Spleen (tissue), 11 donors: ENCODE data around the gene PDZD11. TPM values are rescaled to one million over a fixed set of nuclear protein-coding genes. Genes with fewer than 3 reads are reported as not detected.
"Not testable (repeated sequence)": the region's sequence is repeated elsewhere in the genome, so short reads cannot be mapped to it uniquely, and the experiment has no call there.

ENCODE experiments used
- DNase-seq: peaks from one replicate; pipeline ENCODE4 v3.0.0-alpha.2; 2020
- H3K27ac ChIP-seq, 8 donors: fragments of 200-600 bp; sonication (generic) in 7 of 8; 1 replicate in 4 of 8; 2 replicates in 4 of 8; pipeline versions ENCODE4 v1.5.0 to v1.8.0; 2016 to 2021; ENCODE audit warnings: inconsistent platforms in 4 of 8, mild to moderate bottlenecking in 4 of 8, moderate library complexity in 1 of 8
- H3K27me3 ChIP-seq, 7 donors: fragments of 200-600 bp; sonication (generic) in 6 of 7; replicated peaks in 1 of 7; 1 replicate in 4 of 7; 2 replicates in 3 of 7; pipeline versions ENCODE4 v1.5.0 to v1.8.0; 2016 to 2021; ENCODE audit warnings: inconsistent platforms in 3 of 7, mild to moderate bottlenecking in 1 of 7
- H3K36me3 ChIP-seq, 6 donors: fragments of 200-600 bp; sonication (generic) in 5 of 6; 1 replicate in 4 of 6; 2 replicates in 2 of 6; pipeline versions ENCODE4 v1.5.0 to v1.8.0; 2016 to 2021; ENCODE audit warnings: inconsistent platforms in 2 of 6
- H3K4me1 ChIP-seq, 6 donors: fragments of 200-600 bp; sonication (generic) in 5 of 6; 1 replicate in 3 of 6; 2 replicates in 3 of 6; pipeline versions ENCODE4 v1.5.0 to v1.8.0; 2016 to 2021; ENCODE audit warnings: inconsistent platforms in 3 of 6
- H3K4me3 ChIP-seq, 8 donors: fragments of 200-600 bp; sonication (generic) in 7 of 8; 1 replicate in 4 of 8; 2 replicates in 4 of 8; pipeline versions ENCODE4 v1.5.0 to v1.8.0; 2016 to 2021; ENCODE audit warnings: inconsistent platforms in 4 of 8, mild to moderate bottlenecking in 4 of 8, moderate library complexity in 2 of 8
- H3K9me3 ChIP-seq, 8 donors: fragments of 200-600 bp; sonication (generic) in 7 of 8; 1 replicate in 4 of 8; 2 replicates in 4 of 8; pipeline versions ENCODE4 v1.5.0 to v1.8.0; 2016 to 2021; ENCODE audit warnings: inconsistent platforms in 4 of 8
- POLR2A ChIP-seq, 3 donors: fragments of 450-650 bp; IDR thresholded peaks; one replicate each; pipeline ENCODE4 v1.5.1; 2017; ENCODE audit warnings: antibody characterized with exemption in 3 of 3, mild to moderate bottlenecking in 1 of 3
- POLR2AphosphoS5 ChIP-seq, 3 donors: sonication (generic); formaldehyde crosslinking; IDR thresholded peaks; one replicate each; pipeline ENCODE4 v1.5.1; 2017; ENCODE audit warnings: antibody characterized with exemption in 3 of 3
- WGBS, 5 donors: extraction: QIAGEN DNeasy Blood & Tissue Kit in 3 of 5; methylation state at CpG; one replicate each; pipeline versions ENCODE4 v1.1.5 to v1.1.7; 2013 to 2018; 5-methylcytosine and 5-hydroxymethylcytosine counted together
- intact Hi-C: fragments of 100-400 bp; cut with DNase I; formaldehyde crosslinking; loops from one replicate; pipeline ENCODE4 v1.15.0; 2023; ENCODE audit warnings: low total_unique reads
- polyA plus RNA-seq, 3 donors: library from polyadenylated mRNA; stranded (reverse); fragments of 200-250 nt; gene quantifications; one replicate each; pipeline ENCODE4 v1.2.1, GENCODE V29; 2013
- total RNA-seq, 7 donors: library from RNA; depleted of rRNA in 3 of 7; stranded (reverse); fragments of >200 nt in 3 of 7; fragmentation: NEBNext Ultra II Directional in 4 of 7; extraction: Animal tissue kit (Norgen Biotek cat#: 25700) in 4 of 7; gene quantifications; one replicate each; pipeline versions ENCODE4 v1.1.0 to v1.2.1, GENCODE V29; 2016 to 2021
- TF ChIP-seq, protein P1 (sequence below), 11 experiments: fragments of 200-600 bp in 7 of 11; fragments of 450-650 bp in 4 of 11; sonication (generic) in 4 of 11; IDR thresholded peaks in 8 of 11; conservative IDR thresholded peaks in 3 of 11; 1 replicate in 7 of 11; 2 replicates in 4 of 11; pipeline versions ENCODE4 v1.4.0 to v1.8.0; 2016 to 2021; ENCODE audit warnings: antibody characterized with exemption in 11 of 11, inconsistent platforms in 4 of 11, mild to moderate bottlenecking in 1 of 11
- donor health status: healthy with polysubstance abuse.
- donor health status: DM: no; HTN: no; CAD: no; lungs with moderate emphysema.
- donor health status: DM: no; HTN: no; CAD: no.
- donor health status: Bipolar disorder and iron deficiency.
- donor health status: healthy.
- donor health status: DM: no; HTN: no; CAD: no.
- donor health status: DM: yes; HTN: yes; CAD: no.

The PDZD11 gene
- total and polyA plus RNA-seq, 10 donors, result 20.0 to 44.5 (median 25.3) TPM

DNA sequence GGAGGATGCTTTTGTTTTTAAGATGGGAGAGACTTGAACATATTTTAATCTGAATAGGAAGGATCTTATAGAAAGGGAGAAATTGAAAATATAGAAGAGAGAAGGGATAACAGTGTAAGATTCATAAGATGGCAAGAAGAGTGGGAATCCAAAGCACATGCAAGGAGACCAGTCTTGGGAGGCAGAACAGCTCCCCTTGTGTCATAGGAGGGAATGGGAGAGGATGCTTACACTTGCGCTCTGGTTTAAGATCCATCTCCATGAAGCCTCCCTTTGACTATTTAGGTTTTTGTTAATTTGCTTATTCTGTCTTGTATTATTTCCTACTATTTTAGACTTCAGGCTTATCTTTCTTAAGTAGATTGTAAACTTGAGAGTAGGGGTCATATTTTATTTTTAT, 42.9 kb upstream of the PDZD11 start:
- no peaks in the 10 kb centered on the region for H3K9me3 ChIP-seq
- no peak overlapping the region for H3K4me3 ChIP-seq
- H3K4me1 ChIP-seq, result no peaks in the 10 kb centered on the region
- DNase-seq, result no peak
- no peak overlapping the region for H3K27ac ChIP-seq
- H3K27me3 ChIP-seq, result no peaks in the 10 kb centered on the region
- intact Hi-C loops, result no loop called here
- H3K36me3 ChIP-seq, result no peaks in the 10 kb centered on the region
- TF ChIP-seq POLR2AphosphoS5 (IDR thresholded peaks at IDR 0.05) (no peak), POLR2A (IDR thresholded peaks at IDR 0.05) (no peak)
- TF ChIP-seq, protein P1, sequence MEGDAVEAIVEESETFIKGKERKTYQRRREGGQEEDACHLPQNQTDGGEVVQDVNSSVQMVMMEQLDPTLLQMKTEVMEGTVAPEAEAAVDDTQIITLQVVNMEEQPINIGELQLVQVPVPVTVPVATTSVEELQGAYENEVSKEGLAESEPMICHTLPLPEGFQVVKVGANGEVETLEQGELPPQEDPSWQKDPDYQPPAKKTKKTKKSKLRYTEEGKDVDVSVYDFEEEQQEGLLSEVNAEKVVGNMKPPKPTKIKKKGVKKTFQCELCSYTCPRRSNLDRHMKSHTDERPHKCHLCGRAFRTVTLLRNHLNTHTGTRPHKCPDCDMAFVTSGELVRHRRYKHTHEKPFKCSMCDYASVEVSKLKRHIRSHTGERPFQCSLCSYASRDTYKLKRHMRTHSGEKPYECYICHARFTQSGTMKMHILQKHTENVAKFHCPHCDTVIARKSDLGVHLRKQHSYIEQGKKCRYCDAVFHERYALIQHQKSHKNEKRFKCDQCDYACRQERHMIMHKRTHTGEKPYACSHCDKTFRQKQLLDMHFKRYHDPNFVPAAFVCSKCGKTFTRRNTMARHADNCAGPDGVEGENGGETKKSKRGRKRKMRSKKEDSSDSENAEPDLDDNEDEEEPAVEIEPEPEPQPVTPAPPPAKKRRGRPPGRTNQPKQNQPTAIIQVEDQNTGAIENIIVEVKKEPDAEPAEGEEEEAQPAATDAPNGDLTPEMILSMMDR (IDR thresholded peaks at IDR 0.05 in 8 of 11, conservative IDR thresholded peaks at IDR 0.05 in 3 of 11), result no peak
- WGBS, 5 donors, result 78 to 100% (median 93%) methylated on average over 1 of the region's 1 CpG

DNA sequence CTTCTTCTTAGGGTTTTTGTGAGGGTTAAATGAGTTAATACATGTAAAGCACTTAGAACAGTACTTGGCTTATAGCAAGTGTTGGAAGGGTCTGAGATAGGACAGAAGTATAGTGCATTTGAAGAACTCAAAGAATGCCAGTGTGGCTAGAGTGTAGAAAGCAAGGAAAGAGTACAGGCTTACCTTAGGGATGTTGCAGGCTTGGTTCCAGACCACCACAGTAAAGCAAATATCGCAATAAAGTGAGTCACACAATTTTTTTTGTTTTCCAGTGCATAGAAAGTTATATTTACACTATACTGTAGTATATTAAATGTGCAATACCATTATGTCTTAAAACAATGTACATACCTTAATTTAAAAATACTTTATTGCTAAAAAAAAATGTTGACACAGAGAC, 41.4 kb upstream of the PDZD11 start:
- DNase-seq, result no peak
- no peak overlapping the region for H3K4me3 ChIP-seq
- TF ChIP-seq, protein P1 (IDR thresholded peaks at IDR 0.05 in 8 of 11, conservative IDR thresholded peaks at IDR 0.05 in 3 of 11), result no peak
- TF ChIP-seq POLR2AphosphoS5 (IDR thresholded peaks at IDR 0.05), result no peak
- TF ChIP-seq POLR2A (IDR thresholded peaks at IDR 0.05), result no peak
- H3K27ac ChIP-seq, result no peak overlapping the region
- intact Hi-C loops, result no loop called here
- H3K27me3 ChIP-seq, result no peaks in the 10 kb centered on the region
- WGBS, 5 donors, result 63 to 100% (median 100%) methylated on average over 1 of the region's 1 CpG
- no peaks in the 10 kb centered on the region for H3K9me3 ChIP-seq
- no peaks in the 10 kb centered on the region for H3K4me1 ChIP-seq
- H3K36me3 ChIP-seq, result no peaks in the 10 kb centered on the region

- no peak for DNase-seq
- intact Hi-C loops, result no loop called here
- Histone ChIP-seq H3K36me3 (no peaks in the 10 kb centered on the region), H3K9me3 (no peaks in the 10 kb centered on the region), H3K27ac (no peak overlapping the region), H3K4me3 (no peak overlapping the region), H3K27me3 (no peaks in the 10 kb centered on the region), H3K4me1 (no peaks in the 10 kb centered on the region)
- WGBS, 5 donors, result 82 to 100% (median 97%) methylated on average over 2 of the region's 2 CpGs
- TF ChIP-seq POLR2A (IDR thresholded peaks at IDR 0.05), result no peak
- TF ChIP-seq, protein P1 (IDR thresholded peaks at IDR 0.05 in 8 of 11, conservative IDR thresholded peaks at IDR 0.05 in 3 of 11), result no peak
- no peak for TF ChIP-seq POLR2AphosphoS5 (IDR thresholded peaks at IDR 0.05)
Observed at GRCh38 chrX:70324326-70324725, 34.6 kb upstream of the PDZD11 start.

- WGBS, 5 donors, result 85 to 98% (median 94%) methylated on average over 6 of the region's 6 CpGs
- H3K36me3 ChIP-seq, H3K27ac ChIP-seq, DNase-seq, H3K9me3 ChIP-seq, H3K27me3 ChIP-seq, intact Hi-C loops, H3K4me3 ChIP-seq, H3K4me1 ChIP-seq: not testable (repeated sequence)
Observed at GRCh38 chrX:70323628-70324027, 33.9 kb upstream of the PDZD11 start.

GRCh38 chrX:70322784-70323183, 33.1 kb upstream of the PDZD11 start:
- no peak overlapping the region for H3K27ac ChIP-seq
- H3K4me3 ChIP-seq, result no peak overlapping the region
- H3K4me1 ChIP-seq, result no peaks in the 10 kb centered on the region
- DNase-seq, result no peak
- WGBS, 5 donors, result 85 to 98% (median 96%) methylated on average over 4 of the region's 4 CpGs
- no peaks in the 10 kb centered on the region for H3K27me3 ChIP-seq
- no peaks in the 10 kb centered on the region for H3K36me3 ChIP-seq
- intact Hi-C loops, result no loop called here
- H3K9me3 ChIP-seq, result no peaks in the 10 kb centered on the region
- TF ChIP-seq POLR2AphosphoS5 (IDR thresholded peaks at IDR 0.05) (no peak), POLR2A (IDR thresholded peaks at IDR 0.05) (no peak)
- TF ChIP-seq, protein P1 (IDR thresholded peaks at IDR 0.05 in 8 of 11, conservative IDR thresholded peaks at IDR 0.05 in 3 of 11), result no peak
